SW480 (cell line): ENCODE measurements around the gene POLR2I.
"Not testable (repeated sequence)": the region's sequence is repeated elsewhere in the genome, so short reads cannot be mapped to it uniquely, and the experiment has no call there.

Experiments
- DNase-seq: peaks from one replicate; pipeline ENCODE4 v3.0.0-alpha.2; 2016; ENCODE audit warnings: low spot score

The POLR2I gene

DNA sequence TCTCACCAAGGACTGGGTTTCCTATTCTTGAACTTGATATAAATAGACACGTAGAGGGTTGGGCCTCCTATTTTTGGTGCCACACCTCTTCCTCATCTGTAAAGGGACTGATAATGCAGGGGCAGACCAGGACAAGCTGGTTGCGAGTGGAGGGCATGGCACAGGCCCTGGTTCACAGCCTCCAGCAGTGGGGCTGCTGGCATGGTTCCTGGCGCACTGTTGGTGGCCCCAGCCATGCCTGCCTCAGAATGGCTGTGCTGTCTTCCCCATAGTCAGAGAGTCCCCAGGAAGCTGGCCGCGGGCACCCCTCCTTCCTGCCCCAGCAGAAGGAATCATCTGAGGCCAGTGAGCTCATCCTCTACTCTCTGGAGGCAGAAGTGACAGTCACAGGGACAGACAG is 14.2 kb downstream of the POLR2I start:
- no peak for DNase-seq

DNA sequence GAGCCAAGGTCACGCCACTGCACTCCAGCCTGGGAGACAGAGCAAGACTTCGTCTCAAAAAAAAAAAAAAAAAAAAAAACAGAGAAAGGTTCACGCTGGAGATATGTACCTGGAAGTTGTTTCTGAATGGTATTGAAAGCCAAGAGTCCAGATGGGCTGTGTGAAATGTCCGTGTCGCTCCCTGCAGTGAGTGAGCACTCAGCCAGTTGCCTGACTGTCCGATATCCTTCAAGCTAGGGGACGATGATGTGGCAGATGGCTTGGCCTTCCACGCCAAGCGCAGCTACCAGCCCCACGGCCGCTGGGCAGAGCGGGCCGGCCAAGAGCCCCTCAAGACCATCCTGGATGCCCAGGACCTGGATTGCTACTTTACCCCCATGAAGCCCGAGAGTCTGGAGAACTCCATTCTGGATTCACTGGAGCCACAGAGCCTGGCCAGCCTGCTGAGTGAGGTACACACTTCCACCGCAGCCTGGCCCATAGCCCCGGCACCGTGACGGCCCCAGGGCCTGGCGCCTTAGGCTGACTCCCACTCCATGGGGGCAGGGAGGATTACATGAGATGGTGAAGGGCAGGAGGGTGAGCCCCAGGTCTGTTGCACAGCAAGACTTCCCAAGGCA is 15.4 kb downstream of the POLR2I start:
- DNase-seq = no peak

DNA sequence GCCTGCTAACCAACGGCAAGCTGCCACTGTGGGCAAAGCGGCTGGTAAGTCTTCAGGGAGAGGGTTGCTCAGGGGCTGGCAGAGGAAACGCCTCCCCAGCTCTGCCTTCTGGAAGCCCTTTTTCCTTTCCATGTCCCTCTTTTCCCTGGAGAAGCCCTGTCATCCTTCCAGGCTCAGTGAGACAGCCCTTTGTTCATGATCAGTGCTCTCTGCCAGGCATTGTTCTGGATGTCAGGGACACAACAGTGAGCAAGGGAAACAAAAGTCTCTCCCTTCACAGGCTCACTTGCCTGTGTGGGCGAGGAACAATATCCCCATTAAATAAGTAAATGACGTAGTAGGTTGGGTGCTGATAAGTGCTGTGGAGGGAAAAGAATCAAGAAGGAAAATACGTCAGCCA is 17.6 kb downstream of the POLR2I start:
- DNase-seq = no peak

DNA sequence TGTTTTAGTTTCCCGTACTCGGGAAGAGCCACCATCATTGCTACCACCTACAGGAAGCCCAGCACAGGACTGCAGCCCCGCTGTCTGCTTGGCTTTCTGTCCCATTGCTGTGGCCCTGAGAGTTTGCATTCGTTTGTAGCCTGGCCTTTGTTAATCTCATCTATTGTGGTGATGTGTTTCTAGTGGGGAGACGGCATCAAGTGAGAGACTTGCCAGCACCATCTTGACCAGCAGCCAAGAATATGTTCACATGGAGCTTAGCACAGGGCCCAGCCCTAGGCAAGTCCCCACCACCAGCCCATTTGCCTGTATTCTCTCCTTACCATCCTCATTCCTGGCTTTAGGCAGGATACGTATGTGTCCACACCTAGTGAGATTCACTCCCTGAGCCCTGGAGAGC is 21.0 kb downstream of the POLR2I start:
- DNase-seq = no peak

DNA sequence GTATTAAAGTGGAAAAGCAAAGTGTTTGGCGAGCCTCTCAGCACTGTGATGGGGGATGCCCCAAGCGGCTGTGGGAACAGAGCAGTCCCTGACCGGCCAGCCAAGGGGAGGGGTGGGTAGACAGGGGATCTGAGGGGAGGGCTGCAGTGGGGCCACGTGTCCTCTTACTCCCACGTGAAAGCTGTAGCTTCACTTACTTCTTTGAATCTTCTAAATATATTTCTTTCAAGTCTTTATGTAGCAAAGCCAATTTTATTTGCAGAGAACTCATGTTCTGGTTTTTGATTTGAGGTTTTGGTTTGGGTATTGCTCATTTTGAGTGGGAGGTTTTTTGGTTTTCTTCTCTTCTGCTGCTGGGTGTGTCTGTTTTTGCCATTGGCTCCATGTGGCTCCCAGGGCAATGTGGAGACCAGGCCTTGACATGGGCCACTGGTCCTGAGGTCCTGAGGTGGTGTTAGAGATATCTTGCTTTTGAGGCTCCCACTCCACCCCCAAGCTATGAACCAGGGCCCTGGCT is 21.5 kb downstream of the POLR2I start:
- no peak for DNase-seq

DNA sequence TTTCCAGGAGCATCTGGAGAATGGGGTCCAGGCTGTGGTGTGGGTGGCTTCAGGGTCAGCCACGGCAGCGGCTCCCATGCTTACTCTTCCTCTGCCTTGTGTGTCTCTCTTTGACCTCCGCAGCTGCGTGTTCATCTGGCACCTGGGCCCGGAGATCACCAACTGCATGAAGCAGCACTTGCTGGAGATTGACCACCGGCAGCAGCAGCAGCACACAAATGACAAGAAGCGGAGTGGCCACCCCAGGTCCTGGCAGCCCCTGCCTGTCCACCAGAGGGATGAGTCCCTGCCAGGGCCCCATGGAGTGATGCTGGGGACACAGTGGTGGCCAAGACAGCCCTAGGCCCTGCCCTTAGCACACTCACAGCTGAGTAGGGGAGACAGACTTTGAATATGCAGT is 22.1 kb downstream of the POLR2I start:
- no peak for DNase-seq

DNA sequence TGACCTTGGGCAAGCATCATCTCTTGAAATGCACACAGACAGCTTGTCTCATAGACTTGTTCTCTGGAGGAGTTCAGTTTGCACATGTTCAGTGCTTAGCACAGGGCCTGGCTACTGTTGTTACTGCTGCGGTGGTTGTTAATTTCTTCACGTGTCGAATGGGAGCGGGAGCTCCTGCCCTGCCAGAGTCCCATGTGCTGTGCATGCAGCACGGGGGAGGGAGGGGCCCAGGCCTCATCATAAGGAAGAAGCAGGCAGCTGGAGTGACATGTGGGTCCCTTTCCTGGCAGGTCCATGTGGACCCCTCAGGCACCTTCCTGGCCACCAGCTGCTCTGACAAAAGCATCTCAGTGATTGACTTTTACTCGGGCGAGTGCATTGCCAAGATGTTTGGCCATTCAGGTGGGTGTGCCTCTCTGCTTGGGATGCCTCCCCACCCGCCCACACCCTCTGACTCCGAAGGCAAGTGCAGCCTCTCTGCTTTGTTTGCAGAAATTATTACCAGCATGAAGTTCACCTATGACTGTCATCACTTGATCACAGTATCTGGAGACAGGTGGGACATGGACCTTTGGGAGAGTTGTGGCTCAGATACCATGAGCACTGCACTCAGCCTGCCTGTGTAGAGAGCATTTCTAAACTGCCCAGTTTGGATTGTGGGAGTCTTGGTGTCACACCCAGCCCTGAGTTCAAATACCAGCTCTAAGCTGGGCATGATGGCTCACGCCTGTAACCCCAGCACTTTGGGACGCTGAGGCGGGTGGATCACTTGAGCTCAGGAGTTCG is 23.6 kb downstream of the POLR2I start:
- no peak for DNase-seq

DNA sequence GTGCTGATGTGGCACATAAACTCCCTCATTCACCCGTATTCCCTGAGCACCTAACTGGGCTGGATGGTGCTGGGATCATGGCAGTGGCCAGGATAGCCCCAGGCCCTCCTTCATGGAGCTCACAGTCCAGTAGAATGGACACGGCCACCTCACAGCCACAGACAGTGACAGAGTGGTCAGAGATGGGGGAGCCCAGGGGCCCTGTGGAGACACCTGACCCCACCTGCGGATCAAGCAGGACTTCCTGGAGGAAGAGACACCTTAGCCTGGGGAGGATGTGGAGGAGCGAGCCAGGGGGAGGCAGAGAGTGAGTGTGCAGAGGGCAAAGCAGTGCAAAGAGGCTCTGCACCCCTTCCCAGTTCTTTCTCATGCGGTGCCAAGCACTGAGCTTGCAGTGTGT is 24.8 kb downstream of the POLR2I start:
- DNase-seq = no peak

DNA sequence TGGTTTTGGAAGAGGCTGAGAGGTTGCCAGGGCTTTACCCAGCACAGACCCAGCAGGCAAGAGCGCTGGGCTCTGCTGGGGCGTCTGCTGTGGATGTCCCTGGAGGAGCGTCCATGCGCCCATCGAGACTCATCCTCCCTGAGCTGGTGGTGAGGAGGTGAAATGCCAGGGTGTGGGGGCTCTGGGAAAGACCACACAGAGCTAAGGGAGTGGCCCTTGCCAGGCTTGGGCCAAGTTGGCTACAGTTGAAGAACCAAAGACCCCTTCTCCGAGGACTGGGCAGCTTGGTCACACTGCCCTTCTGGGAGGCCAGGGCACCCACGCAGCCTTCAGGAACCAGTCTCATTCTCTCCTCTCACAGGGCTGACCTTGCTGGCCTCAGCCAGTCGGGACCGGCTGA is 28.3 kb downstream of the POLR2I start:
- no peak for DNase-seq

DNA sequence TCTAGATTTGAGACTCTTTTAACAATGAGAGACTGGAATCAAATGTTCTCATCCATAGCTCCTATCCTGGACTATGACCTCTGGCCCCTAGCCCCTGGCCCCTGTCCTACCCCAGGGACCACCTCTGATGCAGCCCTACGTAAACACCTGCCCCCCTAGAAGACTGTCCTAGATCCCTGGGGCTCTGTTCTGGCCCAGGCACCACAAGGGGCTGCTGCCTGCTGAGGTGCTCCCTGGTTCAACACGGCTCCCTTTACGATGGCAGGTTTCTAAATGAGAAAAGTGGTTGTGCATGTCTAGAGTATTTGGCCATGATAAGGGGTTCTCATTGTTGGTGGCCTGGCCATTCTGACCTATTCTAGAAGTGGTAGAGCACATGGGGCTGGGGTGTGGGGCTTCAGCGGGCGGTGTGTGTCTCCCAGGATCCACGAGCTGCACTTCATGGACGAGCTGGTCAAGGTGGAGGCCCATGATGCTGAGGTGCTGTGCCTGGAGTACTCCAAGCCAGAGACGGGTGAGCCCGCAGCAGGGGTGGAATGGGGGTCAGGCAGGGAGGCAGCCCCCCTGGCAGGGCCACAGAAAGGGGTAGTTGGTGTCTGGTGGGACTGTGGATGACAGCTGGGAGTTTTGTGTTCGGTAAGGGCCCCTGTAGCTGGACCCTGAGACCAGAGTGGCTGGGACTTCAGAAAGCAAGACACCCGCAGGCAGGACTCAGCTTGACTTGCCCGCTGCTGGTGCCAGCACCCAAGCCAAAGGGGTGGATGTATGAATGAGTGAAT is 30.3 kb downstream of the POLR2I start:
- DNase-seq = no peak

DNA sequence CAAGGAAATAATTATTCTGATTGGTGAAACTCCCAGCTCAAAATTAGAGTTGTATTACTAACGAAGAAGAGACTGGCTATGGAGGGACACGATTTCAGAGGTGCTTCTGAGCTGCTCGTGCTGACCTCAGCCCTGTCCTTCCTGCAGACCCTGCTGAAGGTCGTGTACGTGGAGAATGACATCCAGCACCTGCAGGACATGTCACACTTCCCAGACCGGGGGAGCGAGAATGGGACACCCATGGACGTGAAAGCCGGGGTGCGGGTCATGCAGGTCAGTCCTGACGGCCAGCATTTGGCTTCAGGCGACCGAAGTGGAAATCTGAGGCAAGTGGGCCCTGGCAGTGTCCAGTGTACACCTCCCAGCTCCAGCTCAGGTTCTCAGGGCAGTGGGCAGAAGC is 31.8 kb downstream of the POLR2I start:
- no peak for DNase-seq

DNA sequence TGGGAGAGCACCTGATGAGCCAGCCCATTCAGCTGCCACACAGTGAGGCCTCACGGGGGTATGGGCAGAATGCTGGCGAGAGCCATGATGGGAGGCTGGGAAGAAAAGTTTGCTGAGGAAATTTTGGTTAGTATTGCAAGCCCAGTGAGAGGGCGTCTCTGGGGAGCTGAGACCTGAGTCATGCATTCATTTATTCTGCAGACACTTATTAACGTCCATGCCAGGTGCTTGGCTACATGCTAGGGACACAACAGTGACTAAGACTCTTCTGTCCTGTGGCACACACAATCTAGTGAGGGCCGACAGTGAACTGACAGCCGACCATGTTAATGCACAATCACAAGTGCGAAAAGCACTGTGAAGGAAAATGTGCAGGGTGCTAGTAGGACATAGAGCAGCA is 32.8 kb downstream of the POLR2I start:
- no peak for DNase-seq

DNA sequence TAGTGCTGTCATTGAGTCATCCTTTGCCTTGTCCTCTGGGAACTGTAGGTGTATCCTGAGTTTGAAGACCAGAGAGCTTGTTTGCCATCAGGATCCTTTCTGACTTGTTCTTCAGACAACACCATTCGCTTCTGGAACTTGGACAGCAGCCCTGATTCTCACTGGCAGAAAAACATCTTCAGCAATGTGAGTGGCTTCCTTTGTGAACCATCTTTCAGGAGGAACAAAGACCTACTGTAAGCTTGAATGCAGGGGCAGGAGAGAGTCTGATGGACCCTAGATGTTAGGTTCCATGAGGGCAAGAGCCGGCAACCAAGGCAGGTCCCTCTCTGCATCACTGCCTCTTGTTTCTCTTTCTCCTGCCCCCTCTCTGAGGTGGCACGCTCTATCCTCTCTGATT is 33.3 kb downstream of the POLR2I start:
- no peak for DNase-seq

DNA sequence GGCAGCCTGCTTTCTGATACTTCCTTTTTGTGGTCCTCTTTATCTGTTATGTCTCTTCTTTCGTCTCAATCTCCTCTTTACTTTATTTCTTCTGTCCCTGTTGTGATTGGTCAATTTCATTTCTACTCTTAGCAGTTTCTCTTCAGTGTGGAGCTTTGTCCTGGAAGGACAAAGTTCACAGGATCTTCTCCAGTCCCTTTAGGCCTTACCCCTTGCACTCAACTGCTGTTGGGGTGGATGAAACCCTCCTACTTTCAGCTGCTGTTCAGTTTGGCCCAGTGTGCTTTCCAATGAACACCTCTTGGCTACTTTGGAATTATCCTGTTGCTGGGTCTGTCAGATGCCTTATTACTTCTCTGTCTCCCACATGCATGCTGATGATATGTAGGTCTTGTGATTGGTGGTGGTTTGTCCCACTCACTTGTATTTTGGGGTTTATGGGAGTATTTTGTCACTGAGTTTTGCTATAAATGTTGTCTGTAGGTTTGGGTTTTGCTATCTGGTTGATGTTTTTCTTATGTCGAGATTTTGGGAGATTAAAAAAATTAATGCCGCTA is 35.2 kb downstream of the POLR2I start:
- no peak for DNase-seq

DNA sequence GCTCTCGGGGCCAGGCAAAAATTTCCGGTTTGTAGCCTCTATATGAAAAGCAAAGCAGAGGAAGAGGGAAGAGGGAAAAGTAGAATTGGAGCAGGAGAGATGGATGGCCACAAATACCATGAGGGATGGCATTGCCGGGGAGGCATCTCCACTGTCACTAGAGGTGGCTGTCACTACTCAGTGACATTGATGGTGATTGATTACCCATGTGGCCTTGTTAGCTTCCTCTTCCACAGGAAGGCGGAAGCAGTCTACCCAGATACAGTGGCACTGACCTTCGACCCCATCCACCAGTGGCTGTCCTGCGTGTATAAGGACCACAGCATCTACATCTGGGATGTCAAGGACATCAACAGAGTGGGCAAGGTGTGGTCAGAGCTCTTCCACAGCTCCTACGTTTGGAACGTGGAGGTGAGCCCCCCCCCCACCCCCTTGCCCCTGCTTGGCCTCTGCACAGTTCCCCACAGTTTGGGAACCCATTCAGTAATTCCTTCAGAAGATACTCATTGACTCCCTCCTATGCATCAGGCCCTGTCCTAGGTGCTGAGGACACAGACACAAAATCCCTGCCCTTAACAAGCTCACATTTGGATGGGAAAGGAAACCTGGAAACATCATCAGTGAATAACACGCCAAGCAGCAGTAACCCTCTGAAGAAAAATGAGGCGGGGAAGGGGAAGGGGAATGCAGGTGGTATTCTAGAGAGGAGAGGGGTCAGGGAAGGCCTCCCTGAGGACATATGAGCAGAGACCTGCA is 41.4 kb downstream of the POLR2I start:
- no peak for DNase-seq

DNA sequence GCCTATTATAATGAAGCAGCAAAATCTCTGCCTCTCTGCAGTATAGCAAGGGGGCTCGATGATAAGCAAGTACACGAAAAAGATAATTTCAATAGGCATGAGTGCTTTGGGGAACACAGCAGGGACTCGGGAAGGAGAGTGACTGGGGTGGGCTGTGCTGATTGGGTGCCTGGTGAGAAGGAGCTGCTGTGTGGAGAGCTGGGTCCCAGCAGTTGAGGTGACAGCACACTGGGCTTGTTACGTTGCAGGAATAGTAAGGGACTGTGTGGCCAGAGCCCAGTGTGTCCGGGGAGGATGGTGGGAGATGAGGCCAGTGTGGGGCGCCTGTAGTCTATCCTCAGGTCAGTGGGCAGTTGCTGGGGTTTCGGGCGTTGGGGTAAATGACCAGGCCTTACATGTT is 42.6 kb downstream of the POLR2I start:
- DNase-seq = no peak

DNA sequence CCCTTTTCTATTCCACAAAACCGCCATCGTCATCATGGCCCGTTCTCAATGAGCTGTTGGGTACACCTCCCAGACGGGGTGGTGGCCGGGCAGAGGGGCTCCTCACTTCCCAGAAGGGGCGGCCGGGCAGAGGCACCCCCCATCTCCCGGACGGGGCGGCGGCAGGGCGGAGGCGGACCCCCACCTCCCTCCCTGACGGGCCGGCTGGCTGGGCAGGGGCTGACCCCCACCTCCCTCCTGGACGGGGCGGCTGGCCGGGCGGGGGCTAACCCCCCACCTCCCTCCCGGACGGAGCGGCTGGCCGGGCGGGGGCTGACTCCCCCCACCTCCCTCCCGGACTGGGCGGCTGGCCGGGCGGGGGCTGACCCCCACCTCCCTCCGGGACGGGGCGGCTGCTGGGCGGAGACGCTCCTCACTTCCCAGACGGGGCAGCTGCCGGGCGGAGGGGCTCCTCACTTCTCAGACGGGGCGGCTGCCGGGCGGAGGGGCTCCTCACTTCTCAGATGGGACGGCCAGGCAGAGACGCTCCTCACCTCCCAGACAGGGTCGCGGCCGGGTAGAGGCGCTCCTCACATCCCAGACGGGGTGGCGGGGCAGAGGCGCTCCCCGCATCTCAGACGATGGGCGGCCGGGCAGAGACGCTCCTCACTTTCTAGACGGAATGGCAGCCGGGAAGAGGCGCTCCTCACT is 45.7 kb downstream of the POLR2I start:
- DNase-seq = not testable (repeated sequence)

DNA sequence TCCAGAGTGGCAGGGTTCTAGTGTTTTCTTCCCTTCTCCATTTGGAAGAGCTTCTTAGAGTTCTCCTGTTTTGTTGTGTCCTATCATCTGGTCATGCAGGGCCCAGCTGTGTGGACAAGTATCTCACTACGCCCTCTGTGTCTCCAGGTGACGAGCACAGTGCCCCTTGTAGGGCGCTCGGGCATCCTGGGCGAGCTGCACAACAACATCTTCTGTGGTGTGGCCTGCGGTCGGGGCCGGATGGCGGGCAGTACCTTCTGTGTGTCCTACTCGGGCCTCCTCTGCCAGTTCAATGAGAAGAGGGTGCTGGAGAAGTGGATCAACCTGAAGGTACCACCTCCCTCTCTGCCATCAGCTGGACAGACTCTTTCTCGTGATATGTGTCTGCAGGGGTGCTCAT is 47.0 kb downstream of the POLR2I start:
- DNase-seq = no peak

DNA sequence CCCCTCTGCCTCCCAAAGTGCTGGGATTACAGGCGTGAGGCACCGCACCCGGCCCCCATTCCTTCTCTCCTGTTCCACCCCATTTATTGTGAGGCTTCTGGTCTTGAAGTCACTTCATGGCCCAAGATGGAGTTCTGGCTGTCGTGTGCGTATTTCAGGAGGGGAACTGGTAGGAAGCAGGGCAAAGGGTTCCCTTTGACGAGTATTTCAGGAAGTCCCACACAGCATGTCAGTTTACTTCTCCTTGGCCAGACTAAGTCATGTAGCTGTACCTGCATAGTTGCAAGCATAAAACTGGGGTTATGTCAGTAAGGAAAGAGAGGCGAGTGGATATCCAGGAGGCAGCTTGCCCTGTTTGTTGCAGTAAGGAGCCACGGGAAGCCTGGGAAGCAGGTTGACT is 49.8 kb downstream of the POLR2I start:
- DNase-seq = no peak
